IPS-20b (cell line): ENCODE data around the gene HTD2.
A peak's percentile ranks its signal among the peaks of the same experiment; 100 is the strongest.
"Not testable (repeated sequence)": the region's sequence is repeated elsewhere in the genome, so short reads cannot be mapped to it uniquely, and the experiment has no call there.

Experiments used
- H3K27ac ChIP-seq: one replicate; pipeline ENCODE4 v1.5.1; 2013; ENCODE audit warnings: low read length
- H3K27me3 ChIP-seq: 2 replicates; pipeline ENCODE4 v1.6.1; 2013; ENCODE audit warnings: mild to moderate bottlenecking, low read length, inconsistent platforms; ENCODE audit not compliant: insufficient read depth
- H3K36me3 ChIP-seq: 2 replicates; pipeline ENCODE4 v1.6.1; 2013; ENCODE audit warnings: low read depth, mild to moderate bottlenecking, inconsistent platforms, low read length, moderate library complexity; ENCODE audit not compliant: insufficient read depth
- H3K4me1 ChIP-seq: 2 replicates; pipeline ENCODE4 v1.6.1; 2013; ENCODE audit warnings: mild to moderate bottlenecking, control low read depth, inconsistent platforms, low read length, moderate library complexity; ENCODE audit not compliant: insufficient read depth
- H3K4me3 ChIP-seq: 2 replicates; pipeline ENCODE4 v1.5.1; 2013; ENCODE audit warnings: mild to moderate bottlenecking, low read length, inconsistent platforms
- H3K9ac ChIP-seq: 2 replicates; pipeline ENCODE4 v1.6.1; 2013; ENCODE audit warnings: low read depth, mild to moderate bottlenecking, inconsistent platforms, low read length, moderate library complexity
- H3K9me3 ChIP-seq: 2 replicates; pipeline ENCODE4 v1.6.1; 2013; ENCODE audit warnings: mild to moderate bottlenecking, low read depth, low read length, inconsistent platforms; ENCODE audit not compliant: insufficient read depth

Gene HTD2

GRCh38 chr3:58305882-58306711 lies at the start of gene HTD2, which contains the start of gene RPP14:
TSS of gene HTD2 (plus strand) at chr3:58306520. CDS start at chr3:58317614, 11,094 bp downstream.
TSS of gene RPP14 (plus strand) at chr3:58306245. CDS start at chr3:58310330, 4,085 bp downstream.
- Histone ChIP-seq H3K36me3 (peaks cover 32% of the 10 kb centered on the region), H3K9me3 (no peaks in the 10 kb centered on the region), H3K27me3 (peaks cover 16% of the 10 kb centered on the region), H3K4me3 (peak within 1 kb of the TSS; percentile 98), H3K9ac (peak within 1 kb of the TSS; percentile 96), H3K27ac (peak within 1 kb of the TSS; percentile 35), H3K4me1 (no peaks in the 10 kb centered on the region; the same call in 1 of the 2 replicates)

DNA sequence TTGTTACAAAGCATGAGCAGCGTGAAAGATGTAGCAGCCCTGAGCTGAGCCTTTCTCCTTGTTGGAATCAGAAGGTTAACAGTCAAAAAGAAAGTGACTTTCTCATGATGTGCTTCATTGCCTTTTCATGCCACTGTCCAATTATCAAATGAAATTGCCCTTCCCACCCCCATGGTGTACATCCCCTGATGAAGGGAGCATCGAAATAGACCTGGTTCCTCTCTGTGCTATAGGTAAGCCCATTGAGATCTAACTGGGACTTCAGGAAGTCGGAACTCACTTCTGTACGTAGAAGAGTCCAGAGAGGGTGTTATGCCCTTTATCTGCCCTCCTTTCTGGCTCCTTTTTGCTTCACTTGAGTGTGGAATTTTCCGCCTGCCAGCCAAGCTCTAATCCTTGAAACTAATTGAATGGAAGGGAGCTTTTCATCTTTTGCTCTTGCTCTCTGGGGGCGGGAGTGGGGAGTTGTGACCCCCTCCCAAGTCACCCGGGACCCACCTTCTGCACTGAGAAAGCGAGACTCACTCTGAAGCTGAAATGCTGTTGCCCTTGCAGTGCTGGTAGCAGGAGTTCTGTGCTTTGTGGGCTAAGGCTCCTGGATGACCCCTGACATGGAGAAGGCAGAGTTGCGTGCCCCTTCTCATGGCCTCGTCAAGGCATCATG lies 47.8 kb upstream of the HTD2 start:
- H3K36me3 ChIP-seq, result no peaks in the 10 kb centered on the region
- no peaks in the 10 kb centered on the region for H3K9me3 ChIP-seq
- H3K27me3 ChIP-seq, result no peaks in the 10 kb centered on the region
- H3K4me3 ChIP-seq, result no peak overlapping the region
- H3K9ac ChIP-seq, result no peak overlapping the region
- no peaks in the 10 kb centered on the region for H3K4me1 ChIP-seq
- no peak overlapping the region for H3K27ac ChIP-seq

GRCh38 chr3:58260261-58260731 lies 46.0 kb upstream of the HTD2 start:
- Histone ChIP-seq H3K4me1 (no peaks in the 10 kb centered on the region), H3K27me3 (no peaks in the 10 kb centered on the region), H3K4me3 (no peak overlapping the region), H3K9me3 (no peaks in the 10 kb centered on the region), H3K27ac (no peak overlapping the region), H3K9ac (no peak overlapping the region), H3K36me3 (no peaks in the 10 kb centered on the region)

- no peaks in the 10 kb centered on the region for H3K27me3 ChIP-seq
- H3K27ac ChIP-seq, result no peak overlapping the region
- no peak overlapping the region for H3K4me3 ChIP-seq
- H3K9me3 ChIP-seq, result no peaks in the 10 kb centered on the region
- no peak overlapping the region for H3K9ac ChIP-seq
- H3K36me3 ChIP-seq, result no peaks in the 10 kb centered on the region
- H3K4me1 ChIP-seq, result no peaks in the 10 kb centered on the region
Observed at GRCh38 chr3:58260733-58261132, 45.6 kb upstream of the HTD2 start.

GRCh38 chr3:58261954-58262666 lies 44.2 kb upstream of the HTD2 start:
- Histone ChIP-seq H3K27me3 (no peaks in the 10 kb centered on the region), H3K9me3 (no peaks in the 10 kb centered on the region), H3K4me3 (no peak overlapping the region), H3K9ac (no peak overlapping the region), H3K4me1 (no peaks in the 10 kb centered on the region), H3K27ac (no peak overlapping the region), H3K36me3 (no peaks in the 10 kb centered on the region)

DNA sequence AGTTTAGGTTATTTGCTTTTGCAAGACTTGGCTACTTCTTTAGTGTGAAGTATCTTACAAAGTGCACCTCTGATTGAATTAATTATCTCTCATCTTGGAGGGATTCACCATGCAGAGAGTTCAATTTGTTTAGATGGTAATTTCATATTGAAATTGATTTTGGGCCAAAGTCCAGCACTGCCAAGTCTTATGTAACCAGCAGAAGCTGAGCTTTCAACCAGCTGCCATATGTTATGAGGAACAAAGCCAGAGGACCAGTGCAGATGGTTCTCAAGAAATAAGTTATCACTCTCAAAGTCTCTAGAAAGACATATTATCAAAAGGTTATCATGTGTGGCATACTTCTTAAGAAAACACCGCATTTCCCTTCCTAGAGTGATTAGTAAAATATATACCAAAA lies 39.7 kb upstream of the HTD2 start:
- Histone ChIP-seq H3K4me1 (no peaks in the 10 kb centered on the region), H3K36me3 (no peaks in the 10 kb centered on the region), H3K4me3 (no peak overlapping the region), H3K9ac (no peak overlapping the region), H3K9me3 (no peaks in the 10 kb centered on the region), H3K27ac (no peak overlapping the region), H3K27me3 (no peaks in the 10 kb centered on the region)

- H3K27ac ChIP-seq, H3K36me3 ChIP-seq, H3K4me1 ChIP-seq, H3K27me3 ChIP-seq, H3K4me3 ChIP-seq, H3K9ac ChIP-seq, H3K9me3 ChIP-seq: not testable (repeated sequence)
Observed at GRCh38 chr3:58267543-58267942, 38.8 kb upstream of the HTD2 start.

- H3K4me3 ChIP-seq, result no peak overlapping the region
- H3K27me3 ChIP-seq, result no peaks in the 10 kb centered on the region
- H3K27ac ChIP-seq, result no peak overlapping the region
- H3K36me3 ChIP-seq, result no peaks in the 10 kb centered on the region
- no peaks in the 10 kb centered on the region for H3K4me1 ChIP-seq
- no peaks in the 10 kb centered on the region for H3K9me3 ChIP-seq
- H3K9ac ChIP-seq, result no peak overlapping the region
Observed at GRCh38 chr3:58269356-58269755, 37.0 kb upstream of the HTD2 start.

GRCh38 chr3:58270485-58270884 lies 35.8 kb upstream of the HTD2 start:
- no peaks in the 10 kb centered on the region for H3K4me1 ChIP-seq
- no peak overlapping the region for H3K9ac ChIP-seq
- no peaks in the 10 kb centered on the region for H3K27me3 ChIP-seq
- H3K36me3 ChIP-seq, result no peaks in the 10 kb centered on the region
- no peaks in the 10 kb centered on the region for H3K9me3 ChIP-seq
- no peak overlapping the region for H3K4me3 ChIP-seq
- no peak overlapping the region for H3K27ac ChIP-seq

GRCh38 chr3:58271901-58272501 lies 34.3 kb upstream of the HTD2 start:
- no peak overlapping the region for H3K4me3 ChIP-seq
- no peak overlapping the region for H3K9ac ChIP-seq
- no peaks in the 10 kb centered on the region for H3K27me3 ChIP-seq
- no peaks in the 10 kb centered on the region for H3K4me1 ChIP-seq
- no peak overlapping the region for H3K27ac ChIP-seq
- H3K36me3 ChIP-seq, result no peaks in the 10 kb centered on the region
- H3K9me3 ChIP-seq, result no peaks in the 10 kb centered on the region

- H3K27ac ChIP-seq, result no peak overlapping the region
Observed at GRCh38 chr3:58272891-58273290, 33.4 kb upstream of the HTD2 start.

More at GRCh38 chr3:58272891-58273290, 33.4 kb upstream of the HTD2 start:
- H3K9me3 ChIP-seq, result no peaks in the 10 kb centered on the region
- H3K27me3 ChIP-seq, result no peaks in the 10 kb centered on the region
- H3K4me3 ChIP-seq, result no peak overlapping the region
- H3K9ac ChIP-seq, result no peak overlapping the region
- no peaks in the 10 kb centered on the region for H3K36me3 ChIP-seq
- no peaks in the 10 kb centered on the region for H3K4me1 ChIP-seq
